MM.1S (cell line): ENCODE data around the gene CELSR3.

Source experiments
- DNase-seq: peaks from one replicate; pipeline ENCODE4 v3.0.0-alpha.2; 2015
- H2AFZ ChIP-seq: fragments of 300-600 bp; sonication (generic); 2 replicates; pipeline ENCODE4 v1.6.0; 2016; ENCODE audit warnings: antibody characterized with exemption, low read length
- H3F3A ChIP-seq: fragments of 300-600 bp; sonication (generic); 2 replicates; pipeline ENCODE4 v1.6.1; 2016; ENCODE audit warnings: mild to moderate bottlenecking, antibody characterized with exemption, low read length, moderate library complexity, mixed read lengths; ENCODE audit not compliant: insufficient read depth
- H3K27ac ChIP-seq: fragments of 300-600 bp; sonication (generic); 2 replicates; pipeline ENCODE4 v1.5.1; 2016; ENCODE audit warnings: mild to moderate bottlenecking, low read length
- H3K27me3 ChIP-seq: fragments of 300-600 bp; sonication (generic); replicated peaks from 2 replicates; pipeline ENCODE4 v1.6.0; 2016; ENCODE audit warnings: low read length; ENCODE audit not compliant: insufficient read depth
- H3K36me3 ChIP-seq: fragments of 300-600 bp; sonication (generic); replicated peaks from 2 replicates; pipeline ENCODE4 v1.6.1; 2016; ENCODE audit warnings: mild to moderate bottlenecking, low read length, mixed read lengths; ENCODE audit not compliant: insufficient read depth
- H3K4me1 ChIP-seq: fragments of 300-600 bp; sonication (generic); 2 replicates; pipeline ENCODE4 v1.6.1; 2016; ENCODE audit warnings: low read length, mixed read lengths
- H3K4me2 ChIP-seq: fragments of 300-600 bp; sonication (generic); 2 replicates; pipeline ENCODE4 v1.6.0; 2016; ENCODE audit warnings: low read depth, low read length
- H3K4me3 ChIP-seq: fragments of 300-600 bp; sonication (generic); 2 replicates; pipeline ENCODE4 v1.5.1; 2016; ENCODE audit warnings: low read length, mixed read lengths
- H3K79me2 ChIP-seq: fragments of 300-600 bp; sonication (generic); 2 replicates; pipeline ENCODE4 v1.6.1; 2016; ENCODE audit warnings: mixed run types, low read length, mixed read lengths
- H3K9ac ChIP-seq: fragments of 300-600 bp; sonication (generic); 2 replicates; pipeline ENCODE4 v1.6.1; 2016; ENCODE audit warnings: low read length, mixed read lengths
- H3K9me2 ChIP-seq: fragments of 300-600 bp; sonication (generic); replicated peaks from 2 replicates; pipeline ENCODE4 v1.6.1; 2016; ENCODE audit warnings: mild to moderate bottlenecking, low read length, mixed read lengths; ENCODE audit not compliant: insufficient read depth
- H3K9me3 ChIP-seq: fragments of 300-600 bp; sonication (generic); replicated peaks from 2 replicates; pipeline ENCODE4 v1.6.1; 2016; ENCODE audit warnings: mild to moderate bottlenecking, low read length, mixed read lengths; ENCODE audit not compliant: insufficient read depth
- H4K20me1 ChIP-seq: fragments of 300-600 bp; sonication (generic); 2 replicates; pipeline ENCODE4 v1.6.1; 2016; ENCODE audit warnings: mild to moderate bottlenecking, low read length, moderate library complexity, mixed read lengths; ENCODE audit not compliant: insufficient read depth
- EZH2 ChIP-seq: fragments of 300-600 bp; sonication (generic); optimal IDR thresholded peaks from 2 replicates; pipeline ENCODE3; 2017; ENCODE audit warnings: low read depth, mild to moderate bottlenecking, antibody characterized with exemption, low read length, mixed read lengths
- EZH2phosphoT487 ChIP-seq: fragments of 300-600 bp; sonication (generic); IDR thresholded peaks from 2 replicates; pipeline ENCODE4 v1.6.1; 2018; ENCODE audit warnings: antibody characterized with exemption, low read length
- TF ChIP-seq, protein P1 (sequence below): fragments of 300-600 bp; sonication (generic); IDR thresholded peaks from 2 replicates; pipeline ENCODE4 v1.5.1; 2016; ENCODE audit warnings: antibody characterized with exemption, low read length, mixed read lengths

The CELSR3 gene

DNA sequence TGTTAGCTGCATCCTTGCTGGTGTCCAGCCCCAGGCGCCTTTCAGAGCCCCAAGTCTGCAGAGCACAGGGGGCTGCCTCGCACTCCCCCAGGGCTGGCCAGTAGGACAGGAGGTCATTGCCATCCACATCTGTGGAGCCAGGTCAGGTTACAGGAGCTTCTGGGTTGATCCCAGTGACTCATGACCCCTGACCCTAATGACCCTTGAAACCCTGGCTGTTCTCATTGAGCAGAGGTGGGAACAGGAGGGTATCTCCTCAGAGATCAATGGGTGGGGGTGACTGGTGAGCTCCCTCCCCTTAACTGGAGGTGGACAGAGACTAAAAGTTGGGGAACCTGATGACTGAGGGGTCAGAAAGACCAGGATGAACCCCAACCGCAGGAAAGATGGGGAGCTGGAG lies 21.3 kb downstream of the CELSR3 start:
- H3K4me3 ChIP-seq: no peak overlapping the region
- H3K9me2 ChIP-seq: no peaks in the 10 kb centered on the region
- peaks cover 19% of the 10 kb centered on the region for H3K27me3 ChIP-seq

DNA sequence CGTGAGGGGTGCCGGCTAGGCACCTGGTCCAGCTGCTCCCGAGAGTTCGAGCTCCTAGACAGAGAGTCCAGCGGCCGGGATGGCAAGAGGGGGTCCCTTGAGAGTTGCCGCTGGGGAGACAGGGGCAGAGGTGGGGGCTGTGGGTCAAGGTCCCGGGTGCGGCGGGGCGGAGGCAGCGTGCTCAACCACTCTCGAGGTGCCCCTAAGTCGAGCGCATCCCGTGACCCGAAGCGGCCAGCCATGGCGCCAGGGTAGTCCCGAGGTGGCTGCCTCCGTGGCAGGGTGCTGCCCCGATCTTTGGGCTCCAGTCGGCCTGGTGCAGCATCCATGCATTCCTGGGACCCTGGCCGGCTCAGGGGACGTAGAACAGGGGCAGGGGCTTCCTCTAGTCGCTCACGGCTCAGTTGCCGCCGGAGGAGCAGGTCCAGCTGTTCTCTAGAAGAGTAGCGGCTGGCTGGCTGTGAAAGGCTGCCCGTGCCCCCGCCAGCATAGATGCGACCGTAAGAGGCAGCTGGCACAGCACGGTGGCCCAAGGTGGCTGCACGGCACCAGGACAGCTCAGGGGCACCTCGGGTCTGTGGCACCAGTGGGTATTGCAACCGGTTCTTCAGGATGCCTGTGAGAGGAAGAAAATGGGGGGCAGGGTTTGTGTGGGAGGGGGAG lies 22.6 kb downstream of the CELSR3 start:
- no peaks in the 10 kb centered on the region for H3K79me2 ChIP-seq
- H3K9ac ChIP-seq: no peak overlapping the region
- H3K9me3 ChIP-seq: no peaks in the 10 kb centered on the region
- no peak overlapping the region for H3K4me2 ChIP-seq
- no peak overlapping the region for H3K27ac ChIP-seq
- H3K9me2 ChIP-seq: no peaks in the 10 kb centered on the region
- H3K4me1 ChIP-seq: peaks cover 7% of the 10 kb centered on the region; the same call in 1 of the 2 replicates
- DNase-seq: no peak
- no peaks in the 10 kb centered on the region for H4K20me1 ChIP-seq
- no peak overlapping the region for H3K4me3 ChIP-seq
- H3K27me3 ChIP-seq: peaks cover 19% of the 10 kb centered on the region
- H3F3A ChIP-seq: no peaks in the 10 kb centered on the region
- no peaks in the 10 kb centered on the region for H3K36me3 ChIP-seq
- no peak overlapping the region for H2AFZ ChIP-seq
- no peak for TF ChIP-seq EZH2phosphoT487
- TF ChIP-seq EZH2: no peak
- TF ChIP-seq, protein P1, sequence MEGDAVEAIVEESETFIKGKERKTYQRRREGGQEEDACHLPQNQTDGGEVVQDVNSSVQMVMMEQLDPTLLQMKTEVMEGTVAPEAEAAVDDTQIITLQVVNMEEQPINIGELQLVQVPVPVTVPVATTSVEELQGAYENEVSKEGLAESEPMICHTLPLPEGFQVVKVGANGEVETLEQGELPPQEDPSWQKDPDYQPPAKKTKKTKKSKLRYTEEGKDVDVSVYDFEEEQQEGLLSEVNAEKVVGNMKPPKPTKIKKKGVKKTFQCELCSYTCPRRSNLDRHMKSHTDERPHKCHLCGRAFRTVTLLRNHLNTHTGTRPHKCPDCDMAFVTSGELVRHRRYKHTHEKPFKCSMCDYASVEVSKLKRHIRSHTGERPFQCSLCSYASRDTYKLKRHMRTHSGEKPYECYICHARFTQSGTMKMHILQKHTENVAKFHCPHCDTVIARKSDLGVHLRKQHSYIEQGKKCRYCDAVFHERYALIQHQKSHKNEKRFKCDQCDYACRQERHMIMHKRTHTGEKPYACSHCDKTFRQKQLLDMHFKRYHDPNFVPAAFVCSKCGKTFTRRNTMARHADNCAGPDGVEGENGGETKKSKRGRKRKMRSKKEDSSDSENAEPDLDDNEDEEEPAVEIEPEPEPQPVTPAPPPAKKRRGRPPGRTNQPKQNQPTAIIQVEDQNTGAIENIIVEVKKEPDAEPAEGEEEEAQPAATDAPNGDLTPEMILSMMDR: no peak

More for the DNA sequence above, 21.3 kb downstream of the CELSR3 start:
- no peaks in the 10 kb centered on the region for H3F3A ChIP-seq
- no peak overlapping the region for H2AFZ ChIP-seq
- no peaks in the 10 kb centered on the region for H4K20me1 ChIP-seq
- H3K9me3 ChIP-seq: no peaks in the 10 kb centered on the region
- TF ChIP-seq, protein P1: no peak
- no peak for TF ChIP-seq EZH2
- no peak for TF ChIP-seq EZH2phosphoT487
- no peaks in the 10 kb centered on the region for H3K79me2 ChIP-seq
- no peak overlapping the region for H3K9ac ChIP-seq
- H3K4me2 ChIP-seq: no peak overlapping the region
- H3K4me1 ChIP-seq: 0 out of 2 replicates have a peak, but pooled peaks cover 3% of the 10 kb centered on the region
- H3K36me3 ChIP-seq: no peaks in the 10 kb centered on the region
- H3K27ac ChIP-seq: no peak overlapping the region
- DNase-seq: no peak

DNA sequence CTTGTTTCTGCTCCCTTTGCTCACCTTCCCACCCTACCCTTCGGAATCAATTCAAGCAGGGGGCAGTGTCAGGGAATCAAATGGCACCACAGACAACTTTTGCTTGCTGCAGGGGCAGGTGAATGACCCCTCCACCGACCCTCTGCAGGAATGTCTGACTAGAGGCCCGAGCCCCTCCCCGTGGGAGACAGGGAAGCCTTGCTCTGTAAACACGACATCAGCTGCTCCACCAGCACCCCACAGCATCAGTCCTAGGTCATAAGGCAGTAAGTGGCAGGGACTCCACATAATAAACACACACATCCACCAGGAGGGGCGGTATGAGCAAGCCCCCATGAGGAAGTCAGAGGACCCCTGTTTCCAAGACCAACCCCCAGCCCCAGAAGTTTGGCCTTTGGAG lies 25.4 kb downstream of the CELSR3 start:
- no peak overlapping the region for H3K9ac ChIP-seq
- no peak overlapping the region for H3K4me3 ChIP-seq
- TF ChIP-seq, protein P1: no peak
- TF ChIP-seq EZH2phosphoT487: no peak
- no peak for TF ChIP-seq EZH2
- no peak for DNase-seq
- no peaks in the 10 kb centered on the region for H3K36me3 ChIP-seq
- H3K9me2 ChIP-seq: no peaks in the 10 kb centered on the region
- no peak overlapping the region for H3K27ac ChIP-seq
- no peaks in the 10 kb centered on the region for H3K9me3 ChIP-seq
- H3K4me1 ChIP-seq: peaks cover 12% of the 10 kb centered on the region; the same call in 1 of the 2 replicates
- no peak overlapping the region for H3K4me2 ChIP-seq
- no peak overlapping the region for H2AFZ ChIP-seq
- no peaks in the 10 kb centered on the region for H3K79me2 ChIP-seq
- H3K27me3 ChIP-seq: peaks cover 11% of the 10 kb centered on the region
- no peaks in the 10 kb centered on the region for H3F3A ChIP-seq
- H4K20me1 ChIP-seq: no peaks in the 10 kb centered on the region
